Activated naive CD4-positive, alpha-beta T cell treated with anti-CD3 and anti-CD28 coated beads, Interleukin-2, amount 50 U/mL, for 16 hours (primary cell): ENCODE data around the gene WDR38.
A peak's percentile ranks its signal among the peaks of the same experiment; 100 is the strongest.

Experiments
- DNase-seq: peaks from one replicate; pipeline ENCODE4 v3.0.0-alpha.2; 2020

Gene WDR38

GRCh38 chr9:124886461-124886860 lies 33.2 kb downstream of the WDR38 start:
- DNase-seq, result no peak

DNA sequence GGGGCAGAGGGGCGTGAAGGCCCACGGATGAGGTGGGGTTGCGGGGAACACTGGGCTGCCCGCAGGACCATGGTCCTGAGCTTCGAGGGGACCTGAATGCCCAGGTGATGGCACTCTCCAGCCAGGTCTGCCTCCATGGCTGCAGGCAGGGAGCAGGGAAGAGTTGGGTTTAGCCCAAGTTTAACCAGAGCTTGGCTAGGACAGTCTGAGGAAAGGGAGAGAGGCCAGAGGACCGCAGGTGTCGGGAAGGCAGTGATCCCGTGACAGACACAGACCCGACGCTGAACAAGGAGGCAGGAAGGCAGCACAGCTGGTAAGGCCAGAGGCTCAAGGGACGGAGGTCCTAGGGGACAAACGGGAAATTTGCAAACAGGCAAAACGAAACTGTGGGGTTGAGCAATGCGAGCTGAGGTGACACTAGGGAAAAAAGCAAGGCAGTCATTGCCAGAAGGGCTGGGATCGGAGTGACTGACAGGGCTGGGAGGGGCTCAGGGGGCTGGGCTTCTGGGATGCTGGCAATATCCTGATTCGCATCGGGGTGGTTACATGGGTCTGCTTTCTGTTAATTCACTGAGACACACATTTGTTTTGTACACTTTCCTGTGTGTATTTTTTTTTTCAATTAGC lies 33.7 kb downstream of the WDR38 start:
- DNase-seq, result no peak

- no peak for DNase-seq
Observed at GRCh38 chr9:124887832-124888231, 34.6 kb downstream of the WDR38 start.

GRCh38 chr9:124889006-124889405 lies 35.7 kb downstream of the WDR38 start:
- no peak for DNase-seq

GRCh38 chr9:124890179-124890578 lies 36.9 kb downstream of the WDR38 start:
- DNase-seq, result no peak

DNA sequence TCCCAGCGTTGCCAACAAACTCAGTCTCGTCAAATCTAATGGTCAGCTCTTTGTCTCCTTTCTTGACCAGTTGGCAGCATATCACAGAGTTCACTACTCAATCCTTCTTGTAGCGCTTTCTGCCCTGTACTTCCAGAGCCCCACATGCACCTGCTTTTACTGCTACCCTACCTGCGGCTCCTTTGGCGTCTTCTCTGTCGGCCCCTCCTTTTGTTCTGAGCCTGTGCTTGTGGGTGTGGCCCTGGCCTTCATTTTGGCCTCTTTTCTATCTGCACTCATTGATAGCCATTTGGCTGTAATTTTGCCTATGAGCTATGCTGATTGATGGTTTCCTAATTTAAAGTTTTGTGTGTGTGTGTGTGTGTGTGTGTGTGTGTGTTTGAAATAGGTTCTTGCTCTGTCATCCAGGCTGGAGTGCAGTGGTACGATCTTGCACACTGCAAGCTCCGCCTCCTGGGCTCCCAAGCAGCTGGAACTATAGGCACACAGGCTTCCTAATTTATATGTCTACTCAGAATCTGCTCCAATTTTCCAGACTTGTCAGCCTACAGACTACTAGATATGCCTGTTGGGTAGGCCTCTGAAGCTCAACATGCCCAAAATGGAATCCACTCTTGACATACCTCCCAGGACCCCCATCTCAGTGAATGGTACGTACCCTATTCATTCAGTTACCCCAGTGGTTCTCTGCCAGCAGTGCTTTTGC lies 40.9 kb downstream of the WDR38 start:
- no peak for DNase-seq

DNA sequence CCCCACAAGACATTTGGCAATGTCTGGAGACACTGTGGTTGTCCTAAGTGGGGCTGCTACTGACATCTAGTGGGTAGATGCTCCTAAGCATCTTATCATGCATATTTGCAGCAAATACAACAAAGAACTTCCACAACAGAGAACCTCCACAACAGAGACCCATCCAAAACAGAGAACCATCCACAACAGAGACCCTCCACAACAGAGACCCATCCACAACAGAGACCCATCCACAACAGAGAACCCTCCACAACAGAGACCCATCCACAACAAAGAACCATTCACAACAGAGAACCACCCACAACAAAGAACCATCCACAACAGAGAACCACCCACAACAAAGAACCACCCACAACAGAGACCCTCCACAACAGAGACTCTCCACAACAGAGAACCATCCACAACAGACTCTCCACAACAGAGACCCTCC lies 41.5 kb downstream of the WDR38 start:
- peak; percentile 28 for DNase-seq

DNA sequence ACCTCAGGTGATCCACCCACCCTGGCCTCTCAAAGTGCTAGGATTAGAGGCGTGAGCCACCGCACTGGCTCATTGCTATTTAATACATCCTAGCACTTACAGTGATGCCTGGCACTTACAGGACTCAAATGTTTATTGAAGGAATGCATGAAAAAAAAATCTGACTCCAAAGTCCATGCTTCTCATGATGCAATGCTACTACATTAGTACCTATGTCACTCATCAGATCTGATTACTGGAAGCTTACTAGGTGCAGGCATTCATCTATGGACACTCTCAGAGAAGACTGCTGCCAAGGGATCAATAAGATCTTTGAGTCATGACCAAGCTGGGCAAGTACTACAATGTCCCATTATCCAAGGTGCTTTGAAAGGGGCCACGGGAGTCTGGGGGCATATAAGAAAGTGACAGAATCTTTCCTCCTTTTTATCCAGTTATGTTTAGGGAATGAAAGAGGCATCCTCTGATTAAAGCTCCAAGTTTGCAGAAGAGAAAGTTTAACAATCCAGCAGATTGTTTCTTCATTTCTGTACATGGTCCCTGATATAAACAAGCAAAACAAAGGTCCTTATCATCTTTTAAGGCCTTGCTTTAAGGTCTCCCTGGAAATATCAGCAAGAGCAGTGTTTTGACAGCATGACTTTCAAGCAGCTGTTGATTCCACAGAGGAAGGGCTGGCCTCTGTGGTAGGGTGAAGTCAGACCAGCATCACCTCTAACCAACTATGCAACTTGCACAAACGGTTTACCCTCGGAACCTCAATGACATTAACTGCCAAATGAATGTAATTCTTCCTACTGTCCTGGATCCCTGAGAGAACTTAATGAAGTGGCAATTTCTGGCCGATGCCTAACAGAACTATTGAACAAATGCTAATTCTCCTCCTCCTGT lies 44.6 kb downstream of the WDR38 start:
- DNase-seq, result no peak

DNA sequence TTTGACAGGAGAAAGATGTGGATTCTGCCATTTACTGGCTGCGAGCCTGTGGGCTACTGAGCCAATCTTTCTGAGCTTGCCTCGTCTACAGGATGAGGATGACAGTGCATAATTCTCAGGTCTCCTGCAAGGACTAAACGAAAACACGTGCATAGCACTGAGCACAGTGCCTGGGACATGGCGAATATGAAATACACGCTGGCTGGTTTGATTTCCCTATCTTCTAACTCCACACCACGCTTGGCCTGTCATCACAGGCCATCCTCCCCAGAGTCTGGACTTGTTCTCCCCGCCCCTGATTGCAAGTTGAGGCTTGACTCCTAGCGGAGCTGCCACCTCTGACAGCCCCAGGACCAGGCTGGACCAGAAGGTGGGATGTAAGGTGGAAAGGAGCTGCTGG lies 46.6 kb downstream of the WDR38 start:
- DNase-seq, result no peak

DNA sequence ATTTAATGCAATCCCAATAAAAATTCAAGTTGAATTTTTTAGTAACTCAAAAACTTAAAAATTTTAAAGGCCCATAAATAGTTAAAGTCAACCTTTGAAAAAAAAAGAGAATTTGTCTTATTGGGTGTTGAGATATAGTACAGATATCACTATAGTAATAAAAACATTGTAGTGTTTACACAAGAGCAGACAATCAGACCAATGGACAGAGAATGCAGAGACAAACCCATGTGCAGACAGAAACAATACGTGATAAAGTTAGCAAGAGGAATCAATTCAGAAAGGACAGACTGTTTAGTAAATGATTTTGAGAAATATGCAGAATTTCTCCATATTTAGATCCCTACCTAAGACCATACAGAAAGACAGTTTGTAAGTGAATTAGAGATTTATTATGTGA lies 53.7 kb downstream of the WDR38 start:
- DNase-seq, result no peak
